Mammary epithelial cell (primary cell): ENCODE measurements around the gene ANXA6.

Experiments
- CTCF ChIP-seq, 2 donors: IDR thresholded peaks in 1 of 2; conservative IDR thresholded peaks in 1 of 2; 2 replicates each; pipeline ENCODE4 v1.5.1; 2011 to 2012; ENCODE audit warnings: inconsistent platforms in 2 of 2, low read length in 2 of 2, mild to moderate bottlenecking in 2 of 2, control low read depth in 1 of 2, low read depth in 1 of 2; ENCODE audit not compliant: insufficient read depth in 1 of 2; ENCODE audit errors: extremely low read depth in 1 of 2
- EZH2 ChIP-seq: IDR thresholded peaks from 2 replicates; pipeline ENCODE4 v1.6.1; 2012; ENCODE audit warnings: low read length, inconsistent platforms, borderline replicate concordance

GRCh38 chr5:151164687-151165392 is 7.3 kb upstream of the ANXA6 start:
- TF ChIP-seq CTCF (conservative IDR thresholded peaks at IDR 0.05 in 1 of 2, IDR thresholded peaks at IDR 0.05 in 1 of 2; ENCODE audit: extremely low read depth in 1 of 2, insufficient read depth in 1 of 2, low read depth in 1 of 2, low read length in 2 of 2) (peak; percentile 96), EZH2 (no peak)
